ENCODE measurements around the gene ACE. TPM values are rescaled to one million over a fixed set of nuclear protein-coding genes. Genes with fewer than 3 reads are reported as not detected.

The ACE gene
- total RNA-seq, 1 experiment from 2014 or later, result 5.4 TPM

DNA sequence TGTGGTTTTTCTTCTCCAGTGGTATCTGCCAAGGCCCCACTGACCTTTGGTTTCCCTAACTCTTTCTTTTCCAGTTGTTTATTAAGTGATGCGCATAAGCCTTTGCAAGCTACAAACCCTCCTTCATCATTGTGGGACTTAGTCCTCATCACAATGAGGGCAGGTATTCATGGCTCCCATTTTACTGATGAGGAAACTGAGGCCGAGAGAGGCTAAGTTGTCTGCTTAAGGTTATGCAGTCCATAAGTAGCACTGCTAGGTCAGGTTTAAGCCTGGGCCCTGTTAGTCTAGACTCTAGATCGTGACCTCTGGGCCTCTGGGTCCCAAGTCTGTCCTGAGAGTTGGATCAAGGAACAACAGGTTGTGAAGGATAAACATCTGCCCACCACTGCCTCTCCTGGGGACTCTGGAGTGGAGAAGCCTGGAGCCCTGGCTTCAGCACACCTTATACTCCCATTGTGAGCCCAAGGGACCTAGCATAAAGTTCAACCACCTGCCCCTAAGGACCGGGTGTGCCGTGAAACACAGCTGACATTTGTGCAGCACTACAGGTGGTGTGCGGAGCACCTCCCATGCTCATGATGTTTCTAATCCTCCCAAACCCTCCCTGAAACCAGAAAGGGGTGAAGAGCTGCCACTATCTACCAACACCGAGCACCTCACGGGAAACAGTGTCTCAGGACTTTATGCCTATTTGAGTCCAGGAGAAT is 41.1 kb downstream of the ACE start:
- no peaks in the 10 kb centered on the region for H3K23me2 ChIP-seq (ENCODE audit: insufficient read length, low read depth, low read length, poor library complexity, severe bottlenecking)
- H2BK5ac ChIP-seq (ENCODE audit: insufficient read length, low read length), result no peak overlapping the region
- WGBS (ENCODE audit: extremely low coverage, insufficient read length, low lambda C conversion rate), result no CpG with 5 or more reads among the region's 8 CpGs
- H4K8ac ChIP-seq (replicated peaks; ENCODE audit: insufficient read length, low read depth, low read length), result no peak overlapping the region
- H3K27me3 ChIP-seq (ENCODE audit: insufficient read depth, low read length), result no peaks in the 10 kb centered on the region
- DNase-seq, result no peak
- no peak overlapping the region for H3K23ac ChIP-seq (ENCODE audit: insufficient read length, low read depth, low read length)
- no peak overlapping the region for H3K9ac ChIP-seq (ENCODE audit: extremely low read depth, insufficient read length, low read length)
- Mint-ChIP-seq H3K4me1 (peaks cover 21 to 24% of the 10 kb centered on the region in 2 experiments), H3K27ac (no peak overlapping the region), H3K27me3 (ENCODE audit: low read depth) (peaks cover 7% of the 10 kb centered on the region; the same call in 1 of the 2 replicates), H3K36me3 (ENCODE audit: insufficient read depth in 1 of 3, low read depth in 3 of 3) (no peaks in the 10 kb centered on the region), H3K4me3 (no peak overlapping the region), H3K9me3 (no peaks in the 10 kb centered on the region)
- no peaks in the 10 kb centered on the region for H3K79me2 ChIP-seq (ENCODE audit: insufficient read depth, low read length)
- H3K9me3 ChIP-seq (ENCODE audit: control insufficient read depth, low read depth, low read length), result no peaks in the 10 kb centered on the region
- H4K91ac ChIP-seq (ENCODE audit: insufficient read length, low read depth, low read length), result no peak overlapping the region
- no peak overlapping the region for H2BK15ac ChIP-seq (ENCODE audit: low read depth, low read length)
- no peak overlapping the region for H2BK12ac ChIP-seq (ENCODE audit: insufficient read length, low read depth, low read length)
- TF ChIP-seq, protein P1, sequence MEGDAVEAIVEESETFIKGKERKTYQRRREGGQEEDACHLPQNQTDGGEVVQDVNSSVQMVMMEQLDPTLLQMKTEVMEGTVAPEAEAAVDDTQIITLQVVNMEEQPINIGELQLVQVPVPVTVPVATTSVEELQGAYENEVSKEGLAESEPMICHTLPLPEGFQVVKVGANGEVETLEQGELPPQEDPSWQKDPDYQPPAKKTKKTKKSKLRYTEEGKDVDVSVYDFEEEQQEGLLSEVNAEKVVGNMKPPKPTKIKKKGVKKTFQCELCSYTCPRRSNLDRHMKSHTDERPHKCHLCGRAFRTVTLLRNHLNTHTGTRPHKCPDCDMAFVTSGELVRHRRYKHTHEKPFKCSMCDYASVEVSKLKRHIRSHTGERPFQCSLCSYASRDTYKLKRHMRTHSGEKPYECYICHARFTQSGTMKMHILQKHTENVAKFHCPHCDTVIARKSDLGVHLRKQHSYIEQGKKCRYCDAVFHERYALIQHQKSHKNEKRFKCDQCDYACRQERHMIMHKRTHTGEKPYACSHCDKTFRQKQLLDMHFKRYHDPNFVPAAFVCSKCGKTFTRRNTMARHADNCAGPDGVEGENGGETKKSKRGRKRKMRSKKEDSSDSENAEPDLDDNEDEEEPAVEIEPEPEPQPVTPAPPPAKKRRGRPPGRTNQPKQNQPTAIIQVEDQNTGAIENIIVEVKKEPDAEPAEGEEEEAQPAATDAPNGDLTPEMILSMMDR (conservative IDR thresholded peaks at IDR 0.05), result no peak
- no peak overlapping the region for H3K14ac ChIP-seq (ENCODE audit: insufficient read depth, low read length)
- no peak overlapping the region for H3T11ph ChIP-seq (ENCODE audit: low read length)
- no peak overlapping the region for H2AK5ac ChIP-seq (ENCODE audit: insufficient read length, low read length)
- no peak overlapping the region for H3K18ac ChIP-seq (ENCODE audit: insufficient read length, low read depth, low read length)
- H4K5ac ChIP-seq (ENCODE audit: insufficient read length, low read depth, low read length), result no peak overlapping the region
- no peak overlapping the region for H3K4ac ChIP-seq (ENCODE audit: low read depth, low read length)
- no peak overlapping the region for H3K27ac ChIP-seq (ENCODE audit: insufficient read length, low read depth, low read length)
- no peaks in the 10 kb centered on the region for H4K20me1 ChIP-seq (ENCODE audit: control insufficient read depth, insufficient read depth, insufficient read length)
- H2AFZ ChIP-seq (ENCODE audit: low read length), result no peak overlapping the region
- 0 out of 2 replicates have a peak, but pooled peaks cover 6% of the 10 kb centered on the region for H3K4me1 ChIP-seq (ENCODE audit: insufficient read depth, low read length)
- no peak overlapping the region for H2BK20ac ChIP-seq (ENCODE audit: low read depth, low read length, poor library complexity, severe bottlenecking)
- H3K79me1 ChIP-seq (ENCODE audit: insufficient read depth, low read depth, low read length, poor library complexity, severe bottlenecking), result no peaks in the 10 kb centered on the region
- H3K56ac ChIP-seq (ENCODE audit: insufficient read length, low read depth, low read length), result no peak overlapping the region
- no peak overlapping the region for H3K4me2 ChIP-seq (ENCODE audit: insufficient read depth, insufficient read length, low read length)
- H2BK120ac ChIP-seq (ENCODE audit: low read depth, low read length, poor library complexity, severe bottlenecking), result no peak overlapping the region

Measured in H9 (cell line).